ENCODE data around the gene SVEP1.
"Not testable (repeated sequence)": the region's sequence is repeated elsewhere in the genome, so short reads cannot be mapped to it uniquely, and the experiment has no call there.

The SVEP1 gene

GRCh38 chr9:110575945-110576344 lies 3.6 kb downstream of the SVEP1 start:
- no peak for DNase-seq

DNA sequence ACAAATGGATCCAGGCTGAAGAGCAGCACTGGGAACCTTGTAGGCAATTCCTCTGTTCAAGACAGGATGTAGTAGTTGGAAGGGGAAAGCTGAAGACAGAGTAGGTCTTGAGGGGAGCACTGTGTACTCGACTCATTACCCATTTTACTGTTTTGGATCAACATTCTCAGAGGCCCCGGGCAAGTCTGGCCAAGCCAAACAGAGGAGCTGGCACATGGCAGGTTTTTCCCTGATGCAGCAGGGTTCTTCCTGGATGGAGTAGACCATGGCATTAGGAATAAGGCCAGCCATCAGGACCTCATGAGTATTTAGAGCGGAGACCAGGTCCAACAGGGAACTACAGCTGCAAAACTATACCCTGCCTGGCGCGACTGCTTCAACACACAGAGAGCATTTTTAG lies 4.4 kb downstream of the SVEP1 start:
- no peak for DNase-seq

GRCh38 chr9:110573305-110573704 lies 6.2 kb downstream of the SVEP1 start:
- no peak for DNase-seq

DNA sequence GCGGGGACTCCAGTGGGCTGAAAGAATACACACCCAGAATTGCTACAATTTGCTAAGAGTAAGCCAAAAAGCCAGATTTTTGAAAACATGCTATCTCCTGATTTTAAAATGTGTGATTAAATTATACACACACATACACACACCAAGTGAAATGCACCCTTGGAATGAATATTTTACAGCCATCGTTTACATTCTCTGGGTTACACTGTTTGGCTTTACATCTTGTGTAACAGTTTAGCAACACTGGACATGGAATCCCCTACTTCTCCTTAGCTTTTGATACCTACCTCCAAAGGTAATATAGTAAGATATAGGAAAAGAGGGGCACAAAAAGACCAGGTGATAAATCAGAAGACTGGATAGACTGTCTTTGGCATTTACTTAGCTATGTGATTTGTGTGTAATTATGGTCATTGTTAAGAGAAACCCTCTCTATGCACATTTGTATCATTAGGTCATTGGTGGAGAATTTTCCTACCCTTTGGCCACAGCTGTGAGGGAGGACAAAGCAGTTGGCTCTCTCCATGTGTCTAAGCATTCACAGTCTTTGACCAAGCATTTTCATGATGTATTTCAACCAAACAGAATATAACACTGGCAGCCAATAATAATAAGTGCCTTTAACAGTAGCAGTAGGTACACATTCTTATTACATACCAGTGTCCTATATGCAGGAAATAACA lies 7.6 kb downstream of the SVEP1 start:
- no peak for DNase-seq

DNA sequence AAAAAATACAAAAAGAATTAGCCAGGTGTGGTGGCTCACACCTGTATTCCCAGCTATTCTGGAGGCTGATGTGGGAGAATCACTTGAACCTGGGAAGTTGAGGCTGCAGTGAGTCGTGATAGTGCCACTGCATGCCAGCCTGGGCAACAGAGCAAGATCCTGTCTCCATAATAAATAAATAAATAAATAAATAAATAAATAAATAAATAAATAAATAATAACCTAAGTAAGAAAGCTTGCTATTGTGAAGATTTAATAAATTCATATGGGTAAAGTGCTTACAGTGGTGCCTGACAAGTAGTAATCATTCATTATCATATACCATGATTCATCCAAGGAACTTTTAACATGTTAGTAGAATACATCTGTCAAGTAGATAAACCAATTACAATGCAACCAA lies 13.4 kb downstream of the SVEP1 start:
- DNase-seq: no peak

- DNase-seq: no peak
Observed at GRCh38 chr9:110561826-110562225, 17.7 kb downstream of the SVEP1 start.

DNA sequence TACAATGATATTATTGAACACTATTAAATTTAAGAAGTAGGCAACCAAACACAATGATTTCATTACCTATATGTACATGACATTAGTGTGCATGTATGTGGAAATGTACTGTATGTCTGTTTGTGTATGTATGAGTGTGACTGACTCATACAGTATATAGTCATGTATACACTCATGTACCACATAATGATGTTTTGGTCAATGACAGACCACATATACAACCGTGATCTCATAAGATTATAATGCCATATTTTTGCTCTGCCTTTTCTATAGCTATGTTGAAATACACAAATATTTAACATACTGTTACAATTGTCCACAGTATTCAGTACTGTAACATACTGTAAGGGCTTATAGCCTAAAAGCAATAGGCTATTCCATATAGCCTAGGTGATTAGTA lies 19.7 kb downstream of the SVEP1 start:
- DNase-seq: no peak

GRCh38 chr9:110555551-110556331 lies 23.8 kb downstream of the SVEP1 start:
- DNase-seq: no peak

DNA sequence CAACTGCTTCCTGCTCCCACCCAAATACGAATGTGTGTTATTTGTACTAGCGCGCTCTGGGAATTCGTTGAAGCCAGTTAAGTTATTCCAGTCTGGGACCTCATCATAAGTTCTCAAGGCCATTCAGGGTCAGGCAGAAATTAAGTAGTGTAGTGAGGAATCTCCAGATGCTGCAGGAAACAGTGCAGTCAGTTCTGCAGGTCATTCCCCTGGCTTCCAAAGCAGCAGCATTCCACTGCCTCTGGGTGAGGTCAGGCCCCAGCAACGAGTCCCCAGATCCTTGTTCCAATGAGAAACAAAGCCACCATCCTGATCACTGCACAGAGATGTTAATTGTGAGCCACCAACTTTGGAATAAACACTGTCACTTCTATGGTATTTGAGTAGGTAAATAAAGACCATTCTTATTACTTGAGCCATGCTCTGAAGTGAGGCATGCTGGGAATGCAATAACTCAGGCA lies 33.1 kb downstream of the SVEP1 start:
- no peak for DNase-seq

DNA sequence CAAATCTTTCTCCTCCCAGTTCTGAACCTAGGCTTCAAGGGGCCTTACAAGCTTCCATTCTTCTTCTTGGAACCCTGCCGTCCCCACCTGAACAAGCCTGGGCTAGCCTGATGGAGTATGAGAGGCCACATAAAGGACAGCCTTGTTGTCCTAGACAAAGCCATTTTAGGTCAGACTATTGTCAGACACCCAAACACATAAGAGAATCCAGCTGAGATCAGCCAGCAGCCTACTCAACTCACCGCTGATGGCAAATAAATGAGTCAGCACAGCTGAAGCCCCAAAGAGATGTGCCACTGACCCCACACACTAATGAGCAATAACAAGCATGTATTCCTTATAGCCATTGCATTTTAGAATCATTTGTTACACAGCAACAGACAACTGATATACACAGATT lies 33.8 kb downstream of the SVEP1 start:
- no peak for DNase-seq

- DNase-seq: no peak
Observed at GRCh38 chr9:110543631-110544051, 35.9 kb downstream of the SVEP1 start.

- DNase-seq: no peak
Observed at GRCh38 chr9:110541950-110542349, 37.6 kb downstream of the SVEP1 start.

- DNase-seq: no peak
Observed at GRCh38 chr9:110538647-110539041, 40.9 kb downstream of the SVEP1 start.

DNA sequence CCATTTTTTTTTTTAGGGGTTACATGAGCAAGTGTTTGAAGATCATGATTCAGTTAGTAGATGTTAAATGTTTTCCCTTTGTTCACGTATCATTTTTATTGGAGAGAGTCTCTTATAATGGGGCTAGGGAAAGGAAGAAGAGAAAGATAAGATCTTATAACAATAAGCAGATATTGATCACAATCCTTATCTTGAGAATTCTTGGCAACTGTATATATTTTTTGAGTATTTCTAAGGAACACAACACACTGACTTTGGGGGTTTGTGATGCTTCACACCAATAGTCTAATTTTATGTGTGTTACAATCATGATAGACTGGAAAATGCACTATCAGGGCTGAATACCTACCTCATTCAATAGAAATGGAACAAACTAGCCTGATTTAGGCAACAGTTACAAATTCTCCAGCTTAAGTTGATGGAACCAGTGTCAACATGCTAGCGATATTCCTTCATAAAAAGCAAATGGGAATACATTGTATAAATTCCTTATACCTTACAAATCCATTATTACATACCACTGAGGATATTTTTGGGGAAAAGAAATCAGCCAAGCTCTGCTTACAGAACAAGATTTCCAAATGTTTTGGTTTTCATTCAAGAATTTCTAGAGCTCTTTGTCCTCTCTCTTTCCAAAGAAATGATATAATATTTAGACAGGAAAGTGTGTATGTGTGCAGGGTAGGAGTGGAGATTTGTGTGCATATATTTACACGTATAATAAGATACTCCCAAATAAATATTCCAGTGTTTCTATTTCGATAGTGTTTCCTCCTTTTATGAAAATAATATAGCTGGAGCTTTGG lies 41.5 kb downstream of the SVEP1 start:
- DNase-seq: no peak

- no peak for DNase-seq
Observed at GRCh38 chr9:110536822-110537221, 42.7 kb downstream of the SVEP1 start.

DNA sequence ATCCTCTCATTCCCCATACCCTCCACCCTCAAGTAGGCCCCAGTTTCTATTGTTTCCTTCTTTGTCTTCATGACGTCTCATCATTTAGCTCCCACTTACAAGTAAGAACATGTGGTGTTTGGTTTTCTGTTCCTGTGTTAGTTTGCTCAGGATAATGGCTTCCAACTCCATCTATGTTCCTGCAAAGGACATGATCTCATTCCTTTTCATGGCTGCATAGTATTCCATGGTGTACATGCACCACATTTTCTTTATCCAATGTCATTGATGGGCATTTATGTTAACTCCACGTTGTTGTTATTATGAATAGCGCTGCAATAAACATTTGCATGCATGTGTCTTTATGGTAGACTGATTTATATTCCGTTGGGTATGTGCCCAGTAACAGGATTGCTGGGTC lies 45.4 kb downstream of the SVEP1 start:
- not testable (repeated sequence) for DNase-seq

DNA sequence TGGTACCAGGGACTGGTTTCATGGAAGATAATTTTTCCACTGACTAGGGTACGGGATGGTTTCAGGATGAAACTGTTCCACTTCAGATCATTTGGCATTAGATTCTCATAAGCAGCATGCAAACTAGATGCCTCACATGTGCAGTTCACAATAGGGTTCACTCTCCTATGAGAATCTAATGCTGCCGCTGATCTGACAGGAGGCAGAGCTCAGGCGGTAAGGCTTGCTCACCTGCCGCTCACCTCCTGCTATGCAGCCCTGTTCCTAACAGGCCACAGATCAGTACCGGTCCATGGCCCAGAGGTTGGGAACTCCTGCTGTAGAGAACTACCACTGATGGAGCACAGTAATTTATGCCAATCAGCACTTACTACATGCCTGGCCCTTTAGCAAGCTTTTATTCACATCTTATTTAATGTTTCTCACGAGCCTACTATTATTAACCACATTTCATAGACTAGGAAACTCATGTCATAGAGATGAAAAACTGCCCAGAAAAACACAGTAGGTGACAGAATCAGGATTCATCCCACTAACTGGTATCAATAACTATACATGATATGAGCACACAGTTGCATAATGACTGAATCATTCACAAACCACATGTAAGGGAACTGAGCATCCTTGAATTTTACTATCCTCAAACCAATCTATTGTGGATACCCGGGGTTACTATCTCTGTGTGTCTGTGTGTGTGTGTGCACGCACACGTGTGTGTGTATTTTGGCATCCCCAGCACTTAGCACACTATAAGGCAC lies 46.5 kb downstream of the SVEP1 start:
- DNase-seq: no peak

DNA sequence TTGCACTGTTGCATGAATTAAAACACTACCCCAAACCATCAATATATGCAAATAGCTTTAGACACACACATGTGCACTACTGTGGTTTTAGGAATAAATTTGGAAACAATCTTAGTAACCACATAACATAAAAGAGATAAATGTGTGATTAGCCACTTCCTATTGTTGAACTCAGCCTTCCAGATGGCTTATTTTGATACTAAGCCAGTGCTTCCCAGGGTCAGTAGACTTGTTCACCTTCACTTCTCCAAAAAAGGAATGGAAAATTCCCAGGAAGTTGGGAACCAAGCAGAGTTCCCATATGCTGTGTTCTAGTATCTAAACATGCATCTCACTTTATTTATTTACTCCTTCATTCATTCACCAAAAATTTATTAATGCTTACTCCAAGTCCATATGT lies 47.8 kb downstream of the SVEP1 start:
- DNase-seq: no peak

DNA sequence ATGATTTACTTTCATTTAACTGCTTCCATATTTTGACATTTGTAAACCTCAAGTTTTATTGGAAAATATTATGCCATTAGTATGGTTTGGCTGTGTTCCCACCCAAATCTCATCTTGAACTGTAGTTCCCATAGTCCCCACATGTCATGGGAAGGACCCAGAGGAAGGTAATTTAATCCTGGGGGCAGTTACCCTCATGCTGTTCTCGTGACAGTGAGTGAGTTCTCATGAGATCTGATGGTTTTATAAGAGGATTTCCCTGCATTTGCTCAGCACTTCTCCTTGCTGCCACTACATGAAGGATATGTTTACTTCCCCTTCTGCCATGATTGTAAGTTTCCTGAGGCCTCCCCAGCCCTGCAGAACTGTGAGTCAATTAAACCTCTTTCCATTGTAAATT lies 48.3 kb downstream of the SVEP1 start:
- DNase-seq: not testable (repeated sequence)

- DNase-seq: no peak
Observed at GRCh38 chr9:110528645-110529044, 50.9 kb downstream of the SVEP1 start.

GRCh38 chr9:110526426-110526825 lies 53.1 kb downstream of the SVEP1 start:
- no peak for DNase-seq

GRCh38 chr9:110521206-110521605 lies 58.3 kb downstream of the SVEP1 start:
- no peak for DNase-seq
